Measurements from ENCODE around the gene FOXK1.

FOXK1 gene

GRCh38 chr7:4650433-4651047 lies 31.6 kb upstream of the FOXK1 start:
- TF ChIP-seq POLR2A (IDR thresholded peaks at IDR 0.05; ENCODE audit: low read depth, low read length) (no peak), TAF1 (IDR thresholded peaks at IDR 0.05; ENCODE audit: borderline replicate concordance, low read depth, low read length) (no peak), POLR2AphosphoS5 (IDR thresholded peaks at IDR 0.05; ENCODE audit: low read depth, low read length) (no peak)
- no peak for DNase-seq (ENCODE audit: insufficient read length)
- no peak for FAIRE-seq

DNA sequence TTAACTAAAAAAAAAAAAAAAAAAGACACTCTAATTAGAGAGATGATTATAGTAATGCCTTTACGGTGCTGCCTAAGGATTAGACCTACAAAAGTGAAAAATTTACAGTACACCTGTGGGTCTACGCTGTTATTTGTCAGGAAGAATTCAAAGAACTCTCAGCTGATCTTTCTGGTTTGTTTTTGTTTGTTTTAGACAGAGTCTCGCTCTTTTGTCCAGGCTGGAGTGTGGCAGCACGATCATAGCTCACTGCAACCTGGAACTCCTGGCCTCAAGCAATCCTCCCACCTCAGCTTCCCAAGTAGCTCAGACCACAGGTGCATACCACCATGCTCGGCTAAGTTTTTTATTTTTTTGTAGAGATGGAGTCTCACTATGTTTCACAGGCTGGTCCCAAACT lies 28.3 kb upstream of the FOXK1 start:
- no peak for TF ChIP-seq TAF1 (IDR thresholded peaks at IDR 0.05; ENCODE audit: borderline replicate concordance, low read depth, low read length)
- no peak for TF ChIP-seq POLR2A (IDR thresholded peaks at IDR 0.05; ENCODE audit: low read depth, low read length)
- no peak for TF ChIP-seq POLR2AphosphoS5 (IDR thresholded peaks at IDR 0.05; ENCODE audit: low read depth, low read length)
- FAIRE-seq (no peak), DNase-seq (ENCODE audit: insufficient read length) (no peak)

GRCh38 chr7:4655311-4655710 lies 26.8 kb upstream of the FOXK1 start:
- FAIRE-seq = no peak
- DNase-seq (ENCODE audit: insufficient read length) = no peak
- TF ChIP-seq TAF1 (IDR thresholded peaks at IDR 0.05; ENCODE audit: borderline replicate concordance, low read depth, low read length) (no peak), POLR2AphosphoS5 (IDR thresholded peaks at IDR 0.05; ENCODE audit: low read depth, low read length) (no peak), POLR2A (IDR thresholded peaks at IDR 0.05; ENCODE audit: low read depth, low read length) (no peak)

DNA sequence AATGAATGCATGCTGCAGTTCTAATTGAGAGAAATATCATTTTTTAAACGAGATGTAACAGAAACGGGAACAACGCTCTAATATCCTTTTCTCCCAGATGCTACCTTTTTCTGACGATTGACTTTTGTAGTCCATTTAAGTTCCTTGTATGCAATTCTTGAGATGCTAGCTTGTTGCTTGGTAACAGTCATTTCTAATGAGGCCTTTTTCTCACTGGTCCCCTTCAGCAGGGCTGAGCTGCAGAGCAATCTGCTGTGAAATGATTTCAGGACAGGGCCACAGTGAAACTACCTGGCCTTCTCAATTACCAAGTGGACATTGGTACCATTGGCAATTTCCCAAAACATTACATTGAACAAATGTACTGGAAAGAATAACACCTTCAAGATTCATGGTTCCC lies 26.2 kb upstream of the FOXK1 start:
- FAIRE-seq (no peak), DNase-seq (ENCODE audit: insufficient read length) (no peak)
- no peak for TF ChIP-seq POLR2A (IDR thresholded peaks at IDR 0.05; ENCODE audit: low read depth, low read length)
- no peak for TF ChIP-seq POLR2AphosphoS5 (IDR thresholded peaks at IDR 0.05; ENCODE audit: low read depth, low read length)
- TF ChIP-seq TAF1 (IDR thresholded peaks at IDR 0.05; ENCODE audit: borderline replicate concordance, low read depth, low read length) = no peak

- no peak for DNase-seq (ENCODE audit: insufficient read length)
- no peak for TF ChIP-seq TAF1 (IDR thresholded peaks at IDR 0.05; ENCODE audit: borderline replicate concordance, low read depth, low read length)
- TF ChIP-seq POLR2A (IDR thresholded peaks at IDR 0.05; ENCODE audit: low read depth, low read length) = no peak
- no peak for TF ChIP-seq POLR2AphosphoS5 (IDR thresholded peaks at IDR 0.05; ENCODE audit: low read depth, low read length)
- no peak for FAIRE-seq
These were observed 24.3 kb upstream of the FOXK1 start for GRCh38 chr7:4657640-4658417.

GRCh38 chr7:4659551-4660286 lies 22.4 kb upstream of the FOXK1 start:
- FAIRE-seq (no peak), DNase-seq (ENCODE audit: insufficient read length) (no peak)
- TF ChIP-seq TAF1 (IDR thresholded peaks at IDR 0.05; ENCODE audit: borderline replicate concordance, low read depth, low read length) (no peak), POLR2A (IDR thresholded peaks at IDR 0.05; ENCODE audit: low read depth, low read length) (no peak), POLR2AphosphoS5 (IDR thresholded peaks at IDR 0.05; ENCODE audit: low read depth, low read length) (no peak)

DNA sequence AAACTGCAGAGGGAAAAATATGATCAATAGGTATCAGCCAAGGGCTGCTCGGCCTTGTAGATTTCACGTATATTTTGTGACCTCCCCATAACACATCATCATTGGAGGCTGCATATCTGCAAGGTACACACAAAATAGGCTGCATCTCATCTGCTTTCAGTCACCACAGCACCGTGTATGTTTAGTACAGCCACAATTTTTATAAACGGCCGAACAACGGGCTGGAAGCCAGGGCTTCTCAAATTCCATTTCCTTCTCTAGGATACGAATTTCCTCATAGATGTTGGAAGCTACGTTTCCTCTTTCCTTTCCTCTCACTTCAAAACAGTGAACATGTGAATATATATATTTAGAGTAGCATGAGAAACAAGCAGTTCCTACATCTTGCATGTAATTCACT lies 20.2 kb upstream of the FOXK1 start:
- no peak for FAIRE-seq

GRCh38 chr7:4663239-4664018 lies 18.7 kb upstream of the FOXK1 start:
- DNase-seq (ENCODE audit: insufficient read length) (no peak), FAIRE-seq (no peak)
- no peak for TF ChIP-seq TAF1 (IDR thresholded peaks at IDR 0.05; ENCODE audit: borderline replicate concordance, low read depth, low read length)
- no peak for TF ChIP-seq POLR2A (IDR thresholded peaks at IDR 0.05; ENCODE audit: low read depth, low read length)
- TF ChIP-seq POLR2AphosphoS5 (IDR thresholded peaks at IDR 0.05; ENCODE audit: low read depth, low read length) = no peak

More for the DNA sequence above, 20.2 kb upstream of the FOXK1 start:
- TF ChIP-seq POLR2AphosphoS5 (IDR thresholded peaks at IDR 0.05; ENCODE audit: low read depth, low read length) = no peak
- TF ChIP-seq POLR2A (IDR thresholded peaks at IDR 0.05; ENCODE audit: low read depth, low read length) = no peak
- no peak for TF ChIP-seq TAF1 (IDR thresholded peaks at IDR 0.05; ENCODE audit: borderline replicate concordance, low read depth, low read length)
- no peak for DNase-seq (ENCODE audit: insufficient read length)

DNA sequence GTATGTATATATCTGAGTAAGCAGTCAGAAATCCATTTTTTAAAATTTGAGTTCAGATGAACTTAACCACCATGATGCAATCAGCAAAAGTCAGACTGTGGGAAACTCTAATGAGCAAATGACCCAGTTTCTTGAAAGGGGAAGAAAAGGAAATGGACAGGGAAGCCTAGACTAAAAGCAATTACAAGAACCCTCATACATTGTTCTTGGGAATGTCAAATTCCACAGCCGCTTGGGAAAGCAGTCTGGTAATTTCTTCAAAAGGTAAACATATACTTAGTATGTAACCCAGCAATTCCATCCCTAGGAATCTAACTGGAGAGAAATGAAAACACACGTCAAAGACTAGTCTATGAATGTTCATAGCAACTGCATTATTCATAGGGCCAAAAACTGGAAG lies 16.4 kb upstream of the FOXK1 start:
- no peak for DNase-seq (ENCODE audit: insufficient read length)
- TF ChIP-seq POLR2AphosphoS5 (IDR thresholded peaks at IDR 0.05; ENCODE audit: low read depth, low read length) (no peak), POLR2A (IDR thresholded peaks at IDR 0.05; ENCODE audit: low read depth, low read length) (no peak), TAF1 (IDR thresholded peaks at IDR 0.05; ENCODE audit: borderline replicate concordance, low read depth, low read length) (no peak)
- FAIRE-seq = no peak

- FAIRE-seq (no peak), DNase-seq (ENCODE audit: insufficient read length) (no peak)
- TF ChIP-seq POLR2A (IDR thresholded peaks at IDR 0.05; ENCODE audit: low read depth, low read length) = no peak
- TF ChIP-seq POLR2AphosphoS5 (IDR thresholded peaks at IDR 0.05; ENCODE audit: low read depth, low read length) = no peak
- TF ChIP-seq TAF1 (IDR thresholded peaks at IDR 0.05; ENCODE audit: borderline replicate concordance, low read depth, low read length) = no peak
These were observed 14.2 kb upstream of the FOXK1 start for GRCh38 chr7:4667776-4668509.
